ENCODE measurements around the gene F11R. TPM values are rescaled to one million over a fixed set of nuclear protein-coding genes. Genes with fewer than 3 reads are reported as not detected.

F11R gene
- total and polyA plus RNA-seq, 4 donors = 25.8 to 80.4 (median 45.6) TPM

GRCh38 chr1:160972939-160973338, 48.0 kb downstream of the F11R start (continued):
- TF ChIP-seq EGR1 (IDR thresholded peaks at IDR 0.05; ENCODE audit: low read depth in 2 of 2) (no peak), RXRA (IDR thresholded peaks at IDR 0.05) (no peak), HNF4G (IDR thresholded peaks at IDR 0.05) (no peak), TAF1 (conservative IDR thresholded peaks at IDR 0.05) (no peak), NR2F2 (IDR thresholded peaks at IDR 0.05) (no peak), CTCF (IDR thresholded peaks at IDR 0.05; ENCODE audit: low read depth, low read length, missing input control) (no peak)

GRCh38 chr1:160971618-160972056, 49.3 kb downstream of the F11R start:
- no peak for DNase-seq (ENCODE audit: low spot score)
- no peaks in the 10 kb centered on the region for H3K27me3 ChIP-seq (ENCODE audit: control insufficient read depth in 4 of 4, insufficient read depth in 4 of 4, low read length in 3 of 4)
- no peak for TF ChIP-seq RAD21 (IDR thresholded peaks at IDR 0.05)
- TF ChIP-seq NR2F2 (IDR thresholded peaks at IDR 0.05) = no peak
- TF ChIP-seq RXRA (IDR thresholded peaks at IDR 0.05) = no peak
- no peak for TF ChIP-seq REST (IDR thresholded peaks at IDR 0.05)
- no peak for TF ChIP-seq FOXA1 (IDR thresholded peaks at IDR 0.05)
- no peak for TF ChIP-seq ZBTB33 (IDR thresholded peaks at IDR 0.05)
- no peak for TF ChIP-seq SP1 (IDR thresholded peaks at IDR 0.05)
- no peak for TF ChIP-seq FOXA2 (IDR thresholded peaks at IDR 0.05)
- TF ChIP-seq HNF4G (IDR thresholded peaks at IDR 0.05) = no peak
- no peak for TF ChIP-seq CTCF (IDR thresholded peaks at IDR 0.05; ENCODE audit: low read depth, low read length, missing input control)
- no peak for TF ChIP-seq HNF4A (conservative IDR thresholded peaks at IDR 0.05)
- no peak for TF ChIP-seq GABPA (IDR thresholded peaks at IDR 0.05 in 1 of 2, conservative IDR thresholded peaks at IDR 0.05 in 1 of 2)
- H3K4me1 ChIP-seq (ENCODE audit: control insufficient read depth in 4 of 4, insufficient read depth in 4 of 4, low read length in 3 of 4) = no peaks in the 10 kb centered on the region
- no peaks in the 10 kb centered on the region for H3K36me3 ChIP-seq (ENCODE audit: control insufficient read depth in 4 of 4, insufficient read depth in 3 of 4, low read depth in 1 of 4, low read length in 3 of 4)
- no peak overlapping the region for H3K27ac ChIP-seq (ENCODE audit: low read depth in 1 of 2, low read length in 2 of 2)
- no peaks in the 10 kb centered on the region for H3K9me3 ChIP-seq (ENCODE audit: control insufficient read depth in 4 of 4, low read length in 3 of 4)
- H3K9ac ChIP-seq (ENCODE audit: low read depth in 1 of 2, low read length in 2 of 2) = no peak overlapping the region
- H3K4me3 ChIP-seq (ENCODE audit: low read depth in 1 of 3, low read length in 3 of 3) = no peak overlapping the region
- WGBS = 65% methylated on average over 6 of the region's 6 CpGs

Data from liver (tissue), 9 donors.